ENCODE results near the gene PHF19.
A peak's percentile ranks its signal among the peaks of the same experiment; 100 is the strongest.

The PHF19 gene

DNA sequence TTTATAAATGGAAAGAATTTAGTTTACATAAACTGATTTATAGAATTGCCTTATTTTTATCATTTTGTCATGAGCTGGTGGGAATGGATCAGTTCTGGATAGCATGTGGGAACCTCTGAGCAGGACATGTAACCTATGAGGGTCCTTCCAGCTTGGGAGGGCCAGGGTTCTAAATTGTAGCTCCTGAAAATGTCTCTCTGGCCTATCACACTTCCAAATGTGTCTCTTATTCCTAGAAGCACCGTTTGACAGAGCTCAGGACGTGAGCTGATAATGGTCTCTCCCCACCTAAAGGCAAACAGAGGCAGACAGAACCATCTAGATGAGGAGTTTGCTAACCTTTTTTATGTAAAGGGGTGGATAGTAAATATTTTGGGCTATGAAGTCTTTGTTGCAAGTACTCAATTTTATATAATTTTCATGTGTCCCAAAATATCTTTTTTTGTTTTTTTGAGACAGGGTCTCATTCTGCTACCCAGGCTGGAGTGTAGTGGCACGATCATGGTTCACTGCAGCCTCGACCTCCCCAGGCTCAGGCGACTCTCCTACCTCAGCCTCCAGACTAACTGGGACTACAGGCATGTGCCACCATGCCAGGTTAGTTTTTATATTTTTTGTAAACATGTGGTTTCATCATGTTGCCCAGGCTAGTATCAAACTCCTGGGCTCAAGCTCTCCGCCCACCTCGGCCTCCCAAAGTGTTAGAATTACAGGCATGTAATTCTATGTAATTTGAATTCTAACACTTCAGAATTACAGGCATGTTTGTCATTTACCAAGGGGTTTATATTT lies 45.6 kb upstream of the PHF19 start:
- TF ChIP-seq, protein P1, sequence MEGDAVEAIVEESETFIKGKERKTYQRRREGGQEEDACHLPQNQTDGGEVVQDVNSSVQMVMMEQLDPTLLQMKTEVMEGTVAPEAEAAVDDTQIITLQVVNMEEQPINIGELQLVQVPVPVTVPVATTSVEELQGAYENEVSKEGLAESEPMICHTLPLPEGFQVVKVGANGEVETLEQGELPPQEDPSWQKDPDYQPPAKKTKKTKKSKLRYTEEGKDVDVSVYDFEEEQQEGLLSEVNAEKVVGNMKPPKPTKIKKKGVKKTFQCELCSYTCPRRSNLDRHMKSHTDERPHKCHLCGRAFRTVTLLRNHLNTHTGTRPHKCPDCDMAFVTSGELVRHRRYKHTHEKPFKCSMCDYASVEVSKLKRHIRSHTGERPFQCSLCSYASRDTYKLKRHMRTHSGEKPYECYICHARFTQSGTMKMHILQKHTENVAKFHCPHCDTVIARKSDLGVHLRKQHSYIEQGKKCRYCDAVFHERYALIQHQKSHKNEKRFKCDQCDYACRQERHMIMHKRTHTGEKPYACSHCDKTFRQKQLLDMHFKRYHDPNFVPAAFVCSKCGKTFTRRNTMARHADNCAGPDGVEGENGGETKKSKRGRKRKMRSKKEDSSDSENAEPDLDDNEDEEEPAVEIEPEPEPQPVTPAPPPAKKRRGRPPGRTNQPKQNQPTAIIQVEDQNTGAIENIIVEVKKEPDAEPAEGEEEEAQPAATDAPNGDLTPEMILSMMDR (conservative IDR thresholded peaks at IDR 0.05; ENCODE audit: low read depth) = no peak
- no peak overlapping the region for H3K27ac ChIP-seq
- DNase-seq (ENCODE audit: low spot score) = no peak
- ChIA-PET POLR2A (ENCODE audit: low non-redundant PET) (no interaction called here), CTCF (interaction anchor here (0.6 kb wide), 1 partner anchor 161 kb away, joined by 6 read pairs; no protein-coding TSS in a partner anchor)

DNA sequence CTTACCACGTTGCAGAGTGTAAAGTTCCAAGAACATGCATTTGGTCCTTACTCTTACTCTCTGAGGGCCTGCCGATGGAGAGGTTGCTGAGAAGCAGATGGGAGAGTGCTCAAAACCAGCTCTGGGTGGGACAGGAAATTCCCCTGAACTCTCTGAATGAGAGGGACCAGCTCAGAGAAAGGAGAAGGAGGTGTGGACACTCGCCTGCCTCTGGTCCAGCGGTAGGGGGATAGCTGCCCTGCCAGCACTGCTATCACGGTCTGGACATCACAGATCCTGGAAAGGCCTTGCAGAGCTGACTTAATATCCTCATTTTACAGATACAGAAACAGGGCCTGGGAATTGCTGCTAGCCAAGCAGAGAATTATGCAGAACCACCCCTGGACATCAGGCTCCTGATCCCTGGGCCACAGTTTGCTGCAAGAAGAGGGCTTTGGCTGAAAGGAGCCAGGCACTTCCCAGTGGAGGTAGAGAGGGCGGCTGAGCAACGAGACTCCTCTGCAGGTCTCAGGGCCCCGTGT lies 44.7 kb upstream of the PHF19 start:
- DNase-seq (ENCODE audit: low spot score) = no peak
- H3K27ac ChIP-seq = no peak overlapping the region
- POLR2A ChIA-PET (ENCODE audit: low non-redundant PET) = no interaction called here
- TF ChIP-seq, protein P1 (conservative IDR thresholded peaks at IDR 0.05; ENCODE audit: low read depth) = no peak
- CTCF ChIA-PET = interaction anchor here (0.8 kb wide), 1 partner anchor 10 kb away, joined by 3 read pairs; no protein-coding TSS in a partner anchor

DNA sequence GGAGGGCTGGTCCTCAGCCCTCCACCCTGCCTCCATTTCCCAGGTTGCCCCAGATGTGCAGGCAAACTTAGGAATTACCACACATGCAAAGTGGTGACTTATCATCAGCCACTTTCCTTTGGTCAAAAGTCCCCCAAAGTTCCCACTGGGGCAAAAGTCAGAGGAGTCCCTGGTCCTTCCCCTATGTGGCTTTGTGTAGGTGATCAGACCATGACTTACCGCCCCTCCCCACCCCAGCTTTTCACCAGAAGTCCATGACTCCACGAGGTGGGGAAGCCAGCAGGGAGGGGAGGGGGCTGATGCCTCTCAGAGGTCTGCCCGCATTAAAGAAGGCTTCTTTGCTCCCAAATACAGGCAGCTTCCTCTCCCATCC lies 43.8 kb upstream of the PHF19 start:
- POLR2A ChIA-PET (ENCODE audit: low non-redundant PET) = no interaction called here
- TF ChIP-seq, protein P1 (conservative IDR thresholded peaks at IDR 0.05; ENCODE audit: low read depth) = no peak
- CTCF ChIA-PET = interaction anchor here (0.8 kb wide), 1 partner anchor 10 kb away, joined by 3 read pairs; no protein-coding TSS in a partner anchor
- no peak overlapping the region for H3K27ac ChIP-seq
- DNase-seq (ENCODE audit: low spot score) = no peak

DNA sequence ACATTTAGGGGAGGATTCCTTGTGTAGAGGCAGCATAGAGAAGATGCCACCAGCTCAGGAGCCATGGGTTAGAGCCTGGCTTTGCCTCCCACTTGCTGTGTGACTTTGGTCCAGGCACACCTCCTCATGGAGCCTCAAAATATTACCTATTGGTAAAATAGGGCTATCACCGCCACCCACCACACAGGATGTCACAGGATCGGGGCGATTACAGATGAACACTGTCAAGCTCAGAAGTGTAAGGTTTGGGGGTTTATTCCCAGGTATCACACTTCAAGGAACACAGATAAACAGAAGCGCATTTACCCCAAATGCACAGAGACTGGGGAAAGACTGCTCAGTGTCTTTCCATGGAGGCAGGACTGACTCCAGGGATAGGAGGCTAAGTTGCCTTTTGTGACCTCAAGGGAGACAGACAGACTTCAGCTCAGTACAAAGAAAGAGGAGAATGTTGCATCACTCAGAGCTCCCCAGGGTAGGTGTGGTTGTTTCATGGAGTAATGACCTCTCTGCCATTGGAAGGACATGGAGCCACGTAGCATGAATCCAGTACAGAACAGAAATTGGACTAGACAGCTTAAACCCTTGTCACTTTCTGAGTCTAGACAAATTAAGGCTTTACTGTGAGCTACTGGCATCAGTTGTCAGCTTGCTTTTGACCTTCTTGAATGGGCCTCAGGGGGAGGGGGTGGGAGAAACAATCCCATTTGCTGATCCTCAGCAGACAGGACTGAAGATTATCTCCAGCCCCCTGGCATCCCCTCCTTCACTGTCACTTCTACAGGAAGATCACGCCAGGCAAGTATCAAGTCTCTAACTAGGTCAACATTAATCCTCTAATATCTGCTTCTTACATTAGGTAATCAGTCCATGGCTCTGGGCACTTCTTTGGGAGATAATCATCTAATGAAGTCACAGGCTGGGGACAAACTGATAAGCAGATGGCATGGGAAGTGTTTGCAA lies 43.1 kb upstream of the PHF19 start:
- TF ChIP-seq, protein P1 (conservative IDR thresholded peaks at IDR 0.05; ENCODE audit: low read depth) = no peak
- DNase-seq (ENCODE audit: low spot score) = no peak
- no peak overlapping the region for H3K27ac ChIP-seq
- POLR2A ChIA-PET (ENCODE audit: low non-redundant PET) = no interaction called here
- CTCF ChIA-PET = no interaction called here

DNA sequence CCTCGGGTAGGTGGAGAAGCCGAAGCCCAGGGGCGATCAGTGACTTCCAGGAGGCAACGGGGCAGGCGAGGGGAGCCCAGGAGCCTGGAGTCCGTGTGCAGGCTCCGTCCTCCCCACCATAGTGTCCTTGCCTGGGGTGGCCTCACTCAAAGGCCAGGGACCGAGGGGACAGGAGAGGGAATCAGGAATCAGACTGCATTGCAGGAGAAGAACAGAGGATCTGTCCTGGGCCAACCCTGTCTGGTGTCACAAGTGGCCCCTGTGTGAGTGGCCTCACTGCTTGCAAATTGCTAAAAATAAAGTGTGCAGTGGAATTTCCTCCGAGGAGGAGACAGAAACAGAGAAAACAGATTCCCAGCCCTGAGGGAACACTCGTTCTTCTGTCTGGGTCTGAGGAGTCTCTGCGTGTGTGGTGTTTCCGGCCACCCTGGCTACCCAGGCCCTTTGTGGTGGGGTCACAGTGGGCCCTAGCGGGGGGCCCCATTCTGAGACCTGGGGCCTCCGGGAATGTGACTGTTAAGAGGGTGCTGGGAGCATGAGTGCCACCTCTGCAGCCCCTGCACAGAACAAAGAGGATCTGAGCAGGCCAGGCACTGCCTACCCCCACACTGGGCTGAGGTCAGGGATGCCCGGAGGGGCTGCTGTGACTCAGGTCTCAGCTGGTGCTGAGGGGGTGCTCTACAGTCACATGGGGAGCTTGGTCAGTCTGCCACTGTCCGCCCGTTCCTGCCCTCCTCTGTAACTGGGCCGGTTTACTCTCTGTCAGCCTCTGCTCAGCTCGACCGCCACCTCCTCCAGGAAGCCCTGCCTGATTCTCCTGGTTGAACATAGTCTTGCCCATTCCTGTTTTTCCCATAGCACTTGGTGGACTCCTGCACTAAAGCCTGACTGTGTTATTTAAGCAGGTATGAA lies 42.2 kb upstream of the PHF19 start:
- ChIA-PET POLR2A (ENCODE audit: low non-redundant PET) (no interaction called here), CTCF (no interaction called here)
- peak overlapping the region; percentile 12 for H3K27ac ChIP-seq
- TF ChIP-seq, protein P1 (conservative IDR thresholded peaks at IDR 0.05; ENCODE audit: low read depth) = no peak
- no peak for DNase-seq (ENCODE audit: low spot score)

Data from RWPE1 (cell line).